Vagina (tissue), 2 donors: ENCODE results near the gene CDH13.

Experiments
- CTCF ChIP-seq, 3 experiments: fragments of 450-650 bp in 2 of 3; fragments of 200-600 bp in 1 of 3; sonication (generic) in 1 of 3; IDR thresholded peaks; one replicate each; pipeline ENCODE4 v1.5.1; 2017 to 2019; ENCODE audit warnings: antibody characterized with exemption in 3 of 3, mild to moderate bottlenecking in 2 of 3, moderate library complexity in 2 of 3
- POLR2AphosphoS5 ChIP-seq, 2 donors: sonication (generic); formaldehyde crosslinking; IDR thresholded peaks; one replicate each; pipeline ENCODE4 v1.9.0; 2017; ENCODE audit warnings: antibody characterized with exemption in 2 of 2, mild to moderate bottlenecking in 2 of 2, low read depth in 1 of 2; ENCODE audit not compliant: insufficient read depth in 1 of 2

- TF ChIP-seq POLR2AphosphoS5 (IDR thresholded peaks at IDR 0.05; ENCODE audit: insufficient read depth in 1 of 2, low read depth in 1 of 2) (no peak), CTCF (IDR thresholded peaks at IDR 0.05) (no peak)
These were observed 955.4 kb downstream of the CDH13 start for GRCh38 chr16:83581994-83582747.
